Fibroblast of skin of left biceps (primary cell): ENCODE results near the gene DNAH1.
"Not testable (repeated sequence)": the region's sequence is repeated elsewhere in the genome, so short reads cannot be mapped to it uniquely, and the experiment has no call there.

Source experiments
- DNase-seq, 2 experiments: peaks; one replicate each; pipeline ENCODE4 v3.0.0-alpha.2; 2013; ENCODE audit warnings: low read depth in 2 of 2

DNAH1 gene

GRCh38 chr3:52331906-52332305 is 15.8 kb downstream of the DNAH1 start:
- DNase-seq = no peak

GRCh38 chr3:52333869-52334557 is 17.9 kb downstream of the DNAH1 start:
- DNase-seq = no peak

- DNase-seq = not testable (repeated sequence)
These were observed 22.0 kb downstream of the DNAH1 start for GRCh38 chr3:52338131-52338530.

- peak; percentile 51 to 60 for DNase-seq
These were observed 23.5 kb downstream of the DNAH1 start for GRCh38 chr3:52339612-52340011.

GRCh38 chr3:52341123-52341522 is 25.0 kb downstream of the DNAH1 start:
- DNase-seq = no peak

GRCh38 chr3:52343946-52344600 is 28.0 kb downstream of the DNAH1 start:
- DNase-seq = no peak

- DNase-seq = no peak
These were observed 29.5 kb downstream of the DNAH1 start for GRCh38 chr3:52345521-52346109.

GRCh38 chr3:52346623-52347530 is 30.8 kb downstream of the DNAH1 start:
- no peak for DNase-seq

GRCh38 chr3:52347716-52348635 is 31.9 kb downstream of the DNAH1 start:
- no peak for DNase-seq

GRCh38 chr3:52349131-52349530 is 33.0 kb downstream of the DNAH1 start:
- DNase-seq = no peak

- DNase-seq = no peak
These were observed 33.7 kb downstream of the DNAH1 start for GRCh38 chr3:52349611-52350395.

GRCh38 chr3:52350416-52350815 is 34.3 kb downstream of the DNAH1 start:
- no peak for DNase-seq

GRCh38 chr3:52350981-52351761 is 35.1 kb downstream of the DNAH1 start:
- no peak for DNase-seq

GRCh38 chr3:52351762-52352368 is 35.7 kb downstream of the DNAH1 start:
- DNase-seq = no peak

- no peak for DNase-seq
These were observed 36.4 kb downstream of the DNAH1 start for GRCh38 chr3:52352566-52352965.

- DNase-seq = no peak
These were observed 37.3 kb downstream of the DNAH1 start for GRCh38 chr3:52353291-52353855.

GRCh38 chr3:52354676-52355075 is 38.6 kb downstream of the DNAH1 start:
- DNase-seq = no peak

GRCh38 chr3:52355526-52355925 is 39.4 kb downstream of the DNAH1 start:
- no peak for DNase-seq

- no peak for DNase-seq
These were observed 40.0 kb downstream of the DNAH1 start for GRCh38 chr3:52356126-52356525.
